ENCODE data around the gene UNC50.

The UNC50 gene

DNA sequence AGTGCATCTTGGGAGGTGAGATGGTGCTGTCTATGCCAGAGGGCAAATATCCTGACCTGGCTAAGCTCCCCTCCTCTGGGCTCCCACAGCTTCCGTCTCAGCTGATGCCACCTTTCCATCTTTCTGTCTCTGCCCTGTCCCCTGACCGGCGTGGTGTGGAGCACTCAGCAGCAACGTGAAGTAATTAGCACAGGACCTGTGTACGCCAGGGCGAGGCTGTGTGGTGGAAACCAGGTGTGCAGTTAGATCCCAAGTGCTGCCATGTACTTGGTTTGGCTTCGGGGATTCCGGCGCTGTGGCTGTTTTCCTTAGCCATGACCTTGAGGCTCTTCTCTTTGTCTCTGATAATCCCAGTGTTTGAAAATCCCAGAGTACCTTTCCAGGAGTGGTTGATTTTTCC lies 36.6 kb upstream of the UNC50 start:
- Histone ChIP-seq H3K4me3 (ENCODE audit: low read depth, low read length) (no peak overlapping the region), H3K36me3 (peaks cover 18% of the 10 kb centered on the region), H3K27me3 (ENCODE audit: insufficient read depth, low read depth, severe bottlenecking) (no peaks in the 10 kb centered on the region), H3K9me3 (ENCODE audit: severe bottlenecking) (no peaks in the 10 kb centered on the region), H3K27ac (no peak overlapping the region)
- TF ChIP-seq, protein P1, sequence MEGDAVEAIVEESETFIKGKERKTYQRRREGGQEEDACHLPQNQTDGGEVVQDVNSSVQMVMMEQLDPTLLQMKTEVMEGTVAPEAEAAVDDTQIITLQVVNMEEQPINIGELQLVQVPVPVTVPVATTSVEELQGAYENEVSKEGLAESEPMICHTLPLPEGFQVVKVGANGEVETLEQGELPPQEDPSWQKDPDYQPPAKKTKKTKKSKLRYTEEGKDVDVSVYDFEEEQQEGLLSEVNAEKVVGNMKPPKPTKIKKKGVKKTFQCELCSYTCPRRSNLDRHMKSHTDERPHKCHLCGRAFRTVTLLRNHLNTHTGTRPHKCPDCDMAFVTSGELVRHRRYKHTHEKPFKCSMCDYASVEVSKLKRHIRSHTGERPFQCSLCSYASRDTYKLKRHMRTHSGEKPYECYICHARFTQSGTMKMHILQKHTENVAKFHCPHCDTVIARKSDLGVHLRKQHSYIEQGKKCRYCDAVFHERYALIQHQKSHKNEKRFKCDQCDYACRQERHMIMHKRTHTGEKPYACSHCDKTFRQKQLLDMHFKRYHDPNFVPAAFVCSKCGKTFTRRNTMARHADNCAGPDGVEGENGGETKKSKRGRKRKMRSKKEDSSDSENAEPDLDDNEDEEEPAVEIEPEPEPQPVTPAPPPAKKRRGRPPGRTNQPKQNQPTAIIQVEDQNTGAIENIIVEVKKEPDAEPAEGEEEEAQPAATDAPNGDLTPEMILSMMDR (IDR thresholded peaks at IDR 0.05; ENCODE audit: low read depth, low read length): no peak
- no peak for DNase-seq

DNA sequence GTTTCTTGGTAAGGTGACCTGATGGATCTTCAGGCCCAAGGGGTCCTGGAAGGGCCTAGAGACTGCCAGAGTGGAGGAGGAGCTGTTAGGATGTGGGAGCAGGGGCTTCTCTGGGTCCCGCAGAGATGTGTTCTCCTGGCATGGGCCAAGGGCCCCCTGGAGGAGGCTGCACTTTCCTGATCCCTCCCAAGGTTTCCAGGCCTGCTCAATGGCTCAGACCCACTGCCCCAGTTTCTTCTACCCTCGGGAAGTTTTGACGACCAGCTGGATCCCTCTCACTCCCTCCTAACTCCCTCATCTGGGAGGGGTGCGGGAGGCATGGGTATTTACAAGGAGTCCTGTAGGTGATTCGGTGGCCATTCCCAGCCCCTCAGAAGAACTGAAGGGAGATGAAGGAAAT lies 36.2 kb upstream of the UNC50 start:
- H3K36me3 ChIP-seq: peaks cover 19% of the 10 kb centered on the region

DNA sequence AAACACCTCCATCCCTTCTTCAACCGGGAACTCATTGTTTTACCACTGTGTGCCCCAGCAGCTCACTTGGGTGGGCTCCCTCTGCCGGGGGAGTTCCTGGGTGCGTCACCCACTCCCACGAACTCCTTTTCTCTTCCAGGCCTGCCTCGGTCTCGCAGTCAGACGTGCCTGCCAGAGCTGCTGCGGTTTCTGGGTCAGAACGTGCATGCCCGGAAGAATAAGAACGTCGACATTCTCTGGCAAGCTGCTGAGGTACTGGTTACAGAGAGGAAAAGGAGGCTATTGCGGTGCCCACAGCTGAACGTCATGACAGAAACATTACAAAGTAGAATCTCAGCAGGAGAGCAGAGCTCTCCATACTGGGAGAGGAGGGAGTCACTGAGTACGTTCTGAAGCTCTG lies 35.7 kb upstream of the UNC50 start:
- Histone ChIP-seq H3K9me3 (ENCODE audit: severe bottlenecking) (no peaks in the 10 kb centered on the region), H3K27me3 (ENCODE audit: insufficient read depth, low read depth, severe bottlenecking) (no peaks in the 10 kb centered on the region), H3K36me3 (peaks cover 24% of the 10 kb centered on the region), H3K27ac (no peak overlapping the region), H3K4me3 (ENCODE audit: low read depth, low read length) (no peak overlapping the region)
- TF ChIP-seq, protein P1 (IDR thresholded peaks at IDR 0.05; ENCODE audit: low read depth, low read length): no peak
- DNase-seq: no peak

More for the DNA sequence above, 36.2 kb upstream of the UNC50 start:
- H3K27me3 ChIP-seq (ENCODE audit: insufficient read depth, low read depth, severe bottlenecking): no peaks in the 10 kb centered on the region
- no peak overlapping the region for H3K27ac ChIP-seq
- no peak for DNase-seq
- TF ChIP-seq, protein P1 (IDR thresholded peaks at IDR 0.05; ENCODE audit: low read depth, low read length): no peak
- H3K4me3 ChIP-seq (ENCODE audit: low read depth, low read length): no peak overlapping the region
- H3K9me3 ChIP-seq (ENCODE audit: severe bottlenecking): no peaks in the 10 kb centered on the region

- no peak overlapping the region for H3K4me3 ChIP-seq (ENCODE audit: low read depth, low read length)
- H3K27me3 ChIP-seq (ENCODE audit: insufficient read depth, low read depth, severe bottlenecking): no peaks in the 10 kb centered on the region
- TF ChIP-seq, protein P1 (IDR thresholded peaks at IDR 0.05; ENCODE audit: low read depth, low read length): no peak
- no peak overlapping the region for H3K27ac ChIP-seq
- H3K9me3 ChIP-seq (ENCODE audit: severe bottlenecking): no peaks in the 10 kb centered on the region
- no peak for DNase-seq
- peaks cover 23% of the 10 kb centered on the region for H3K36me3 ChIP-seq
Measured at GRCh38 chr2:98573426-98573825, 35.0 kb upstream of the UNC50 start.

DNA sequence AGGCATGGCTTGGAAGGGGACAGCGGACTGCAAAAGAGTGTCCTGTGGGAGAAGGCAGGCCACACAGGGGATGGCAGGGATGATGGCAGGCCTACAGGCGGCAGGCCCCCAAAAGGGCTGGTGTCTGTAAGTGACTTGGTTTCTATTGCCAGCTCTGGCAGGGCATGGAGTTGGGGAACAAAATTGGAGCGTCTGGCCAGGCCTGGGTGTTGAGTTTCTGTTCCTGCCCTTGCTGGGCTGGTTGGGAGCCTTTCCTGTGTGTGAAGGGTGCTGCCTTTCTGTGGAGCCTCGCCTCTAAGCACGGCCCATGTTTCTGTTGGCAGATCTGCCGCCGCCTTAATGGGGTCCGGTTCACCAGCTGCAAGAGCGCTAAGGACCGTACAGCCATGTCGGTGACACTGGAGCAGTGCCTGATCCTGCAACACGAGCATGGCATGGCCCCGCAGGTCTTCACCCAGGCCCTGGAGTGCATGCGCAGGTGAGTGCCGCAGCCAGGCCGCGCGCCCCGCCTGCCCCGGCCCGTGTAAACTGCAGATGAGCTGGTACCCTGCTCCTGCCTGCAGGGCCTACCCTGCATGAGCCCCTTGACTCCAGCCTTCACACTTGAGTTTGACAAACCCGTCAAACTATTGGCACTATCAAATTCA lies 31.6 kb upstream of the UNC50 start:
- Histone ChIP-seq H3K4me3 (ENCODE audit: low read depth, low read length) (no peak overlapping the region), H3K27me3 (ENCODE audit: insufficient read depth, low read depth, severe bottlenecking) (no peaks in the 10 kb centered on the region), H3K36me3 (peaks cover 9% of the 10 kb centered on the region; the same call in 1 of the 2 replicates), H3K27ac (no peak overlapping the region), H3K9me3 (ENCODE audit: severe bottlenecking) (no peaks in the 10 kb centered on the region)
- DNase-seq: no peak
- TF ChIP-seq, protein P1 (IDR thresholded peaks at IDR 0.05; ENCODE audit: low read depth, low read length): no peak

GRCh38 chr2:98577313-98577712 lies 31.1 kb upstream of the UNC50 start:
- Histone ChIP-seq H3K4me3 (ENCODE audit: low read depth, low read length) (no peak overlapping the region), H3K27ac (no peak overlapping the region), H3K9me3 (ENCODE audit: severe bottlenecking) (no peaks in the 10 kb centered on the region), H3K36me3 (peaks cover 9% of the 10 kb centered on the region; the same call in 1 of the 2 replicates), H3K27me3 (ENCODE audit: insufficient read depth, low read depth, severe bottlenecking) (no peaks in the 10 kb centered on the region)
- TF ChIP-seq, protein P1 (IDR thresholded peaks at IDR 0.05; ENCODE audit: low read depth, low read length): peak; percentile 44
- no peak for DNase-seq

Data from WERI-Rb-1 (cell line).